ENCODE data around the gene GPR132.

GPR132 gene

GRCh38 chr14:105005329-105005928 lies 59.8 kb downstream of the GPR132 start:
- ChIA-PET POLR2A (no interaction called here), CTCF (interaction anchor here (0.9 to 1.6 kb wide), 5 partner anchors 10 to 23 kb away, joined by 3 to 4 read pairs (median 3); no protein-coding TSS in a partner anchor)
- TF ChIP-seq CTCF (IDR thresholded peaks at IDR 0.05; ENCODE audit: control extremely low read depth, extremely low read depth, low read depth, missing control alignments), result no peak
- DNase-seq (ENCODE audit: extremely low spot score), result no peak

Data from GM10248 (cell line).